GM12865 (cell line): ENCODE data around the gene UBE2F.

Experiments
- DNase-seq: peaks from one replicate; pipeline ENCODE4 v3.0.0; 2010; ENCODE audit warnings: low read depth
- H3K4me3 ChIP-seq: 2 replicates; pipeline ENCODE4 v1.5.1; 2011; ENCODE audit warnings: mild to moderate bottlenecking, low read depth, low read length, control low read depth
- TF ChIP-seq, protein P1 (sequence below): IDR thresholded peaks from 2 replicates; pipeline ENCODE4 v1.5.1; 2011; ENCODE audit warnings: low read length, control low read depth, low read depth, inconsistent platforms; ENCODE audit not compliant: insufficient read depth; ENCODE audit errors: missing control alignments

The UBE2F gene

DNA sequence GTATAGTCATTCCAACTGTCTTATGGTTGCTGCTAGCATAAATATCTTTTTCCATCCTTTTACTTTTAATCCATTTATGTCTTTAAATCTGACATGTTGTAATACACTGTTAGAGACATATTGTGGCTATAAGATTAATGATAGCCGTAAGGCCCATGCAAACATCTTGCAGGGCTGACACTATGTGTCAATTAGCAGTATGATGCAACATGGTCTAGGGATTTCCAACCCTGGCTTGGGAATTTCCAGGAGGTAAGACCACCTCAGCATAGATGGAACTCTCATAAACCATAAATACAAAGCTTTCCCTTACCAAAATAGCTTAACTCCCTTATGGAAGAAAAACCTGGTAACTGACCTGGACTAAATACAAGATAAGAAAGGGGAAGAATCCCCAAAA lies 110.5 kb downstream of the UBE2F start:
- H3K4me3 ChIP-seq: no peak overlapping the region
- DNase-seq: no peak
- TF ChIP-seq, protein P1, sequence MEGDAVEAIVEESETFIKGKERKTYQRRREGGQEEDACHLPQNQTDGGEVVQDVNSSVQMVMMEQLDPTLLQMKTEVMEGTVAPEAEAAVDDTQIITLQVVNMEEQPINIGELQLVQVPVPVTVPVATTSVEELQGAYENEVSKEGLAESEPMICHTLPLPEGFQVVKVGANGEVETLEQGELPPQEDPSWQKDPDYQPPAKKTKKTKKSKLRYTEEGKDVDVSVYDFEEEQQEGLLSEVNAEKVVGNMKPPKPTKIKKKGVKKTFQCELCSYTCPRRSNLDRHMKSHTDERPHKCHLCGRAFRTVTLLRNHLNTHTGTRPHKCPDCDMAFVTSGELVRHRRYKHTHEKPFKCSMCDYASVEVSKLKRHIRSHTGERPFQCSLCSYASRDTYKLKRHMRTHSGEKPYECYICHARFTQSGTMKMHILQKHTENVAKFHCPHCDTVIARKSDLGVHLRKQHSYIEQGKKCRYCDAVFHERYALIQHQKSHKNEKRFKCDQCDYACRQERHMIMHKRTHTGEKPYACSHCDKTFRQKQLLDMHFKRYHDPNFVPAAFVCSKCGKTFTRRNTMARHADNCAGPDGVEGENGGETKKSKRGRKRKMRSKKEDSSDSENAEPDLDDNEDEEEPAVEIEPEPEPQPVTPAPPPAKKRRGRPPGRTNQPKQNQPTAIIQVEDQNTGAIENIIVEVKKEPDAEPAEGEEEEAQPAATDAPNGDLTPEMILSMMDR: no peak

DNA sequence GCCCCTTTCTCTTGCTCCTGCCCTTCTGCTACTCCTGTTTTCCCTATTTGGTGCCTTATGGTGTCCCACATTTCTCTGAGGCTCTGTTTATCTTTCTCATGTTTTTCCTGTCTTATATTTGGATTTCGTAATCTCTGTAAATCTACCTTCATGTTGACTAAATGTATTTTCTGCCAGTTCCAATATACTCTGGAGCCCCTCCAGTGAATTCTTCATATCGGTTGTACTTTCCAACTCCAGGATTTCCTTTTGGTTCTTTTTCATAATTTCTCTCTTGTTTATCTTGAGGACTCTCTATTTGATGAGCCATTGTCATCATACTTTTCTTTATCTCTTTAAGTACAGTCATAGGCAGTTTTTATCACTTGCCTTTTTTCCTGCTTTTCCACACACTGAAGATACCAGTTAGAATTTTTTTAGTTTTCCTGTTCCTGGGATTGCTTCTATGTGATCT lies 113.1 kb downstream of the UBE2F start:
- TF ChIP-seq, protein P1: no peak
- no peak overlapping the region for H3K4me3 ChIP-seq
- no peak for DNase-seq

DNA sequence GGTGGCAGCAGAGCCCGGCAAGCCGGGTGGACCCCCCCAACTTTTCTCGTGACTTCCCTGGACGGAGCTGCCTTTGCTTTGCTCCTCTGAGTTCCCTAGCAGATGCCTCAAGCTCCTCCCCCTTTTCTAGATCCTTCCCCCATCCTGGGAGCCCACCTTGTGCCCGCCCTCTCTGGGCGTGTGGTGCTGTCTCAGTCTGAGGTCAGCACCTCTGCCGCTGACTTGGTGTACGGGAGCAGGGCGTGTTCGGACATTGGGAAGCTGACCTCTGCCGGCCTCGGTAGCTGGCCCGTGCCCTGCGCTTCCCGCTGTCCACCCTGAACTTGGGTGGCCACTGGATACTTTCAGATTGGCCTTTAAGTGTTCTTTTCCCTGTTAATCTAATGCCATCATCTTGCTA lies 113.7 kb downstream of the UBE2F start:
- no peak for DNase-seq
- TF ChIP-seq, protein P1: no peak
- H3K4me3 ChIP-seq: no peak overlapping the region

DNA sequence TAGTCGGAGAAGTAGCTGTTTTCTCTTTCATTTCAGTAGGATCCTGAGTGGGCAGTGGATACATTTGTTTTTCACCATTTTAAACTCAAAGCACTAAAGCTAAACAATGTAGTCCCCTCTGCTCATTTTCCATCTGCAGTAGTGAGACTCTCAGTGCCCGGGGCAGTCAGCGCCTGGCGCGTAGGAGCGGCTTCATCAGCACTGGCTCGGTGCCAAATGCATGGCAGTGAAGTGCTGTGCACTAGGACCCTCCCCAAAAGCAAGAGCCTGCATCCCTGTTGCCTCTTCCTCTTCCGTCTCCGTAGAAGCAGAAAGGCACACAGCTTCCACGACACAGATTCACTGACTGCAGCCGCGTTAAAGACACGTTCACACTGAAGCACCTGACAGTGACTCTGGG lies 114.3 kb downstream of the UBE2F start:
- no peak for DNase-seq
- H3K4me3 ChIP-seq: no peak overlapping the region
- TF ChIP-seq, protein P1: no peak

DNA sequence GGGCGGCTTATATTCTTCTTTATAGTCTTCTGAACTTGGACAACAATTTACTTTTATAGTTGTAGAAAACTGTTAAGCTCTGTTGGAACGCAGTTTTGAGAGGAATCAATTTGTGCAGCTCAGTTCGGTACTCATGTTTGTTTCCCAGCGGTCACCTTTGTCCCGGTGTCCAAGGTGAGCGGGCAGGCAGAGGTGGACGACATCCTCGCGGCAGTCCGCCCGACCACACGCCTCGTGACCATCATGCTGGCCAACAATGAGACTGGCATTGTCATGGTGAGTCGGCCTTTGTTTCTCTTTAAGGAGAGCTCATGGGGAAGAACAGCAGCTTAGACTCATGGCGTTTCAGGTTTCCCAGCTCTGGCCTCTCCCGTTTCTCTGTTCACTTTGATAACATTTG lies 114.7 kb downstream of the UBE2F start:
- DNase-seq: no peak
- no peak overlapping the region for H3K4me3 ChIP-seq
- TF ChIP-seq, protein P1: no peak

DNA sequence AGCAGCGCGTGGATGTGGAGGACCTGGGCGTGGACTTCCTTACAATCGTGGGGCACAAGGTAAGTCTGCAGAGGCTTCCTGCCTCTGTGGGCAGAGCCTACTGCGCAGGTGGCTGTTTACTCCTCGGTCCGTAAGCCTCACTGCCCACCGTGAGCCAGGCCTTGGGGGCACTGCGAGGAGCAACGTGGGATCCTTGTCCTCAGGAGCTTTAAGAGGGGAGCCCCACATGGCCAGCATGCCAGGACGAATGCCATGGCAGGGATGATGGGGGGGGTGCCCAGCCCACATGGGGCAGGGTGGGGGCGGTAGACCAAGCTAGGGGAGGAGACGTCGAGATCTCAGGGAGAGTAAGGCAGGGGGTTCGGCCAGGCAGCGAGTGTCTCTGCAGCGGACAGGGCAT lies 115.3 kb downstream of the UBE2F start:
- no peak overlapping the region for H3K4me3 ChIP-seq
- no peak for DNase-seq
- TF ChIP-seq, protein P1: no peak

DNA sequence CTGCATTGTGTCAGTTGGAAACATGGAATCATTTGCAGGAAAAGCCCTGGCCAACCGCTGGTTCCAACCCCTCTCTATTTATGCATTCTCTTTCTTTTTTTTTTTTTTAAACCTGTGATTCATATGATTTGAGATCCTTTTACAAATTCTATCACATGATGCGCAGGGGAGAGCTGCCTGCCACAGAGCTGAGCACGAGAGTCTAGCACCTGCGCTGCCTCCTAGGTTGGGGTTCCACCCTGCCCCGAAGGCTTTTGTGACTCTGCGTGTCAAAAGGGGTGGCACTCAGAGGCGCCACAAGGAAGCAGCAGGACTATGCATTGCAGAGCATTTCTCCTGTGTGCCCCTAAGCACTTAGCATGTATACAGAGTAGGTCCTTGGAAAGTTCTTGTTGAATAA lies 116.0 kb downstream of the UBE2F start:
- H3K4me3 ChIP-seq: no peak overlapping the region
- TF ChIP-seq, protein P1: no peak
- no peak for DNase-seq
